GM12872 (cell line): ENCODE data around the gene BEAN1.

Experiments used
- CTCF ChIP-seq: IDR thresholded peaks from 3 replicates; pipeline ENCODE4 v1.5.1; 2011; ENCODE audit warnings: low read depth, mild to moderate bottlenecking, low read length, moderate library complexity; ENCODE audit not compliant: insufficient read depth

Gene BEAN1, protein sequence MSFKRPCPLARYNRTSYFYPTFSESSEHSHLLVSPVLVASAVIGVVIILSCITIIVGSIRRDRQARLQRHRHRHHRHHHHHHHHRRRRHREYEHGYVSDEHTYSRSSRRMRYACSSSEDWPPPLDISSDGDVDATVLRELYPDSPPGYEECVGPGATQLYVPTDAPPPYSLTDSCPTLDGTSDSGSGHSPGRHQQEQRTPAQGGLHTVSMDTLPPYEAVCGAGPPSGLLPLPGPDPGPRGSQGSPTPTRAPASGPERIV

GRCh38 chr16:66427036-66427860 is at the start of gene BEAN1:
Gene BEAN1 (plus strand): TSS chr16:66427295. CDS start chr16:66437677, 10,382 bp downstream.
- TF ChIP-seq CTCF = no peak

GRCh38 chr16:66377324-66377723 is 49.8 kb upstream of the BEAN1 start:
- TF ChIP-seq CTCF = no peak

- TF ChIP-seq CTCF = no peak
These were observed 48.1 kb upstream of the BEAN1 start for GRCh38 chr16:66378741-66379570.

- TF ChIP-seq CTCF = no peak
These were observed 47.5 kb upstream of the BEAN1 start for GRCh38 chr16:66379571-66379941.

DNA sequence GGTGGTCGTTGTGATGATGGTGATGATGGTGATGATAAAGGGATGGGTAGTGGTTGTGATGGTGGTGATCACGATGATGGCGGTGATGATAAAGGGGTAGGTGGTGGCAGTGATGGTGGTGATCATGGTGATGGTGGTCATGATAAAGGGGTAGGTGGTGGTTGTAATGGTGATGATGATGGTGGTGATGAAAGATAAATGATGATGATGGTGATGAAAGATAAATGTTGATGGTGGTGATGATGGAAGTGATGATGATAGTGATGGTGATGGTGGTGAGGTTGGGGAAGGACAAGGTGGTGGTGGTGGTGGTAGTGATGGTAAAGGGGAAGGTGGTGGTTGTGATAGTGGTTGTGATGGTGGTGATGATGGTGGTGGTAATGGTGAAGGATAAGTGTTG is 46.7 kb upstream of the BEAN1 start:
- TF ChIP-seq CTCF = no peak

DNA sequence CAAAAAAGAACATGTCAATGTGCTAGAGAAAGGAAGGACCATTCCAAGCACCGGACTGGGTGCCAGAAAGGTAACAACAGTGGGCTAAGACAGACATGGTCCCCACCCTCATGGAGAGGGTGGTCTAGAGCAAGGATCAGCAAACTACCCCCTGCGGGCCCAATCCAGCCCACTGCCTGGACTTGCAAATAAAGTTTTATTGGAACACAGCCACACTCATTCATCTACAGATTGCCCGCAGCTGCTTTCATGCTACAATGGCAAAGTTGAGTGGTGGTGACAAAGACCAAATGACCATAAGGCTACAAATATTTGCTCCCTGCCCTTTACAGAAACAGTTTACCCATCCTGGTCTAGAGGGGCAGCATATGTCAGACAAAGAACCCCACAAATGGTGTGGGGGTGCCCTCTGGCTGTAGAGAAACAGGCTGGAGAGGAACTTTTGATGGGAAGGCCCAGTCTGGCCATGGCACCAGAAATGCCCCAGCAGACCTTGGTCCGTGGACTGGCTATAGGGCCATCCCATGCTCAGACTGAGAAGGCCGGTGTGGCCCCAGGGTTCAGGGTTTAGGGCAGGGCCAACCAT is 45.4 kb upstream of the BEAN1 start:
- no peak for TF ChIP-seq CTCF
